Breast epithelium (tissue), 3 donors: Measurements from ENCODE around the gene SH3BP1.

Source experiments
- POLR2A ChIP-seq: fragments of 450-650 bp; IDR thresholded peaks from one replicate; pipeline ENCODE4 v1.6.1; 2016; ENCODE audit warnings: antibody characterized with exemption, mild to moderate bottlenecking, moderate library complexity
- POLR2AphosphoS5 ChIP-seq, 3 donors: sonication (generic); formaldehyde crosslinking; IDR thresholded peaks; one replicate each; pipeline ENCODE4 v1.6.1; 2017; ENCODE audit warnings: antibody characterized with exemption in 3 of 3

- TF ChIP-seq POLR2A (no peak), POLR2AphosphoS5 (IDR thresholded peaks at IDR 0.05) (no peak)
These were observed 40.2 kb downstream of the SH3BP1 start for GRCh38 chr22:37679670-37680069.
